Loucy (cell line): ENCODE measurements around the gene CD302.

Experiments used
- EZH2phosphoT487 ChIP-seq: fragments of 200-600 bp; IDR thresholded peaks from 2 replicates; pipeline ENCODE4 v1.6.1; 2018; ENCODE audit warnings: antibody characterized with exemption, mild to moderate bottlenecking, moderate library complexity, borderline replicate concordance
- TF ChIP-seq, protein P1 (sequence below): fragments of 200-600 bp; sonication (generic); conservative IDR thresholded peaks from 2 replicates; pipeline ENCODE4 v1.5.1; 2014; ENCODE audit warnings: mild to moderate bottlenecking, antibody characterized with exemption, low read length

DNA sequence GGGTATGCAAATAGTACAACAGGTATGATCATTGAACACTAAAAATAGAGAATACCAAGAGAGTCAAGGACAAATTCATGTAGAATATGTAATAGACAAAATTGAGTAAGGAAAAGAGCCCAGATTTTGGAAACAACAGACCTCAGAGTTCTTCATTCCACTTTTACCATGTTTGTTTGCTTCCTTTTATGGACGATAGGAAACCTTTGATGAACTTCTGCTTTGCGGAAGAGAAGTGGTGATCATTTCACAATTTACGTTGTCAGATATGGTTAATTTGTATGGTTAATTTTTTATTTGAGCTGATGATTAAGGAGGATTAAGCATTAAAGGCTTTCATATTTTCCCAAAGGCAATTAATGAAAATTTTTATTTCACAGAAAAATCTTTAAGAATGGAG is 69.4 kb downstream of the CD302 start:
- TF ChIP-seq, protein P1, sequence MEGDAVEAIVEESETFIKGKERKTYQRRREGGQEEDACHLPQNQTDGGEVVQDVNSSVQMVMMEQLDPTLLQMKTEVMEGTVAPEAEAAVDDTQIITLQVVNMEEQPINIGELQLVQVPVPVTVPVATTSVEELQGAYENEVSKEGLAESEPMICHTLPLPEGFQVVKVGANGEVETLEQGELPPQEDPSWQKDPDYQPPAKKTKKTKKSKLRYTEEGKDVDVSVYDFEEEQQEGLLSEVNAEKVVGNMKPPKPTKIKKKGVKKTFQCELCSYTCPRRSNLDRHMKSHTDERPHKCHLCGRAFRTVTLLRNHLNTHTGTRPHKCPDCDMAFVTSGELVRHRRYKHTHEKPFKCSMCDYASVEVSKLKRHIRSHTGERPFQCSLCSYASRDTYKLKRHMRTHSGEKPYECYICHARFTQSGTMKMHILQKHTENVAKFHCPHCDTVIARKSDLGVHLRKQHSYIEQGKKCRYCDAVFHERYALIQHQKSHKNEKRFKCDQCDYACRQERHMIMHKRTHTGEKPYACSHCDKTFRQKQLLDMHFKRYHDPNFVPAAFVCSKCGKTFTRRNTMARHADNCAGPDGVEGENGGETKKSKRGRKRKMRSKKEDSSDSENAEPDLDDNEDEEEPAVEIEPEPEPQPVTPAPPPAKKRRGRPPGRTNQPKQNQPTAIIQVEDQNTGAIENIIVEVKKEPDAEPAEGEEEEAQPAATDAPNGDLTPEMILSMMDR: no peak
- no peak for TF ChIP-seq EZH2phosphoT487
